Liver (tissue), 9 donors: ENCODE results near the gene ARHGEF2. TPM values are rescaled to one million over a fixed set of nuclear protein-coding genes. Genes with fewer than 3 reads are reported as not detected.
"Not testable (repeated sequence)": the region's sequence is repeated elsewhere in the genome, so short reads cannot be mapped to it uniquely, and the experiment has no call there.

Source experiments
- DNase-seq: peaks from one replicate; pipeline ENCODE4 v3.0.0-alpha.2; 2017; ENCODE audit warnings: low spot score
- H3K27ac ChIP-seq, 2 donors: one replicate each; pipeline ENCODE4 v1.7.0; 2013; ENCODE audit warnings: inconsistent platforms in 2 of 2, low read length in 2 of 2, control low read depth in 1 of 2, low read depth in 1 of 2, mild to moderate bottlenecking in 1 of 2
- H3K27me3 ChIP-seq, 4 donors: one replicate each; pipeline versions ENCODE4 v1.6.1 to v1.7.0; 2013; ENCODE audit warnings: low read length in 3 of 4, inconsistent platforms in 1 of 4, mild to moderate bottlenecking in 1 of 4, moderate library complexity in 1 of 4; ENCODE audit not compliant: control insufficient read depth in 4 of 4, insufficient read depth in 4 of 4
- H3K36me3 ChIP-seq, 4 donors: one replicate each; pipeline versions ENCODE4 v1.6.1 to v1.7.0; 2013; ENCODE audit warnings: low read length in 3 of 4, mild to moderate bottlenecking in 3 of 4, low read depth in 1 of 4, moderate library complexity in 1 of 4; ENCODE audit not compliant: control insufficient read depth in 4 of 4, insufficient read depth in 3 of 4
- H3K4me1 ChIP-seq, 4 donors: one replicate each; pipeline versions ENCODE4 v1.6.1 to v1.7.0; 2013; ENCODE audit warnings: low read length in 3 of 4, mild to moderate bottlenecking in 3 of 4, moderate library complexity in 1 of 4; ENCODE audit not compliant: control insufficient read depth in 4 of 4, insufficient read depth in 4 of 4
- H3K4me3 ChIP-seq, 3 donors: one replicate each; pipeline versions ENCODE4 v1.6.1 to v1.7.0; 2013; ENCODE audit warnings: low read length in 3 of 3, control low read depth in 1 of 3, low read depth in 1 of 3, mild to moderate bottlenecking in 1 of 3
- H3K9ac ChIP-seq, 2 donors: one replicate each; pipeline ENCODE4 v1.7.0; 2013; ENCODE audit warnings: low read length in 2 of 2, mild to moderate bottlenecking in 2 of 2, moderate library complexity in 2 of 2, control low read depth in 1 of 2, low read depth in 1 of 2
- H3K9me3 ChIP-seq, 4 donors: one replicate each; pipeline versions ENCODE4 v1.6.1 to v1.7.0; 2013; ENCODE audit warnings: low read length in 3 of 4; ENCODE audit not compliant: control insufficient read depth in 4 of 4
- ATF3 ChIP-seq: IDR thresholded peaks from 2 replicates; pipeline ENCODE4 v1.6.1; 2016; ENCODE audit warnings: antibody characterized with exemption
- CTCF ChIP-seq: fragments of 150-350 bp; IDR thresholded peaks from 2 replicates; pipeline ENCODE4 v1.5.1; 2017; ENCODE audit warnings: improper control_type of control experiment, low read depth, low read length; ENCODE audit not compliant: missing input control
- EGR1 ChIP-seq, 2 donors: IDR thresholded peaks; 2 replicates each; pipeline ENCODE4 v1.6.1; 2016 to 2018; ENCODE audit warnings: antibody characterized with exemption in 2 of 2, low read depth in 2 of 2
- FOXA1 ChIP-seq: IDR thresholded peaks from 2 replicates; pipeline ENCODE4 v1.6.1; 2016; ENCODE audit warnings: antibody characterized with exemption
- GABPA ChIP-seq, 2 donors: IDR thresholded peaks in 1 of 2; conservative IDR thresholded peaks in 1 of 2; 2 replicates each; pipeline ENCODE4 v1.6.1; 2016; ENCODE audit warnings: antibody characterized with exemption in 2 of 2, mild to moderate bottlenecking in 1 of 2, moderate library complexity in 1 of 2
- HNF4A ChIP-seq, 2 donors: conservative IDR thresholded peaks; 2 replicates each; pipeline ENCODE4 v1.6.1; 2016; ENCODE audit warnings: antibody characterized with exemption in 2 of 2, mild to moderate bottlenecking in 2 of 2
- HNF4G ChIP-seq: IDR thresholded peaks from 2 replicates; pipeline ENCODE4 v1.6.1; 2016; ENCODE audit warnings: antibody characterized with exemption
- JUND ChIP-seq, 2 donors: IDR thresholded peaks; 2 replicates each; pipeline ENCODE4 v1.6.1; 2016; ENCODE audit warnings: antibody characterized with exemption in 2 of 2
- MAX ChIP-seq: IDR thresholded peaks from 2 replicates; pipeline ENCODE4 v1.6.1; 2016; ENCODE audit warnings: antibody characterized with exemption
- NR2F2 ChIP-seq: IDR thresholded peaks from 2 replicates; pipeline ENCODE4 v1.6.1; 2016; ENCODE audit warnings: antibody characterized with exemption
- RAD21 ChIP-seq, 2 donors: IDR thresholded peaks; 2 replicates each; pipeline ENCODE4 v1.6.1; 2016; ENCODE audit warnings: antibody characterized with exemption in 2 of 2, mild to moderate bottlenecking in 2 of 2
- RXRA ChIP-seq, 2 donors: IDR thresholded peaks; 2 replicates each; pipeline ENCODE4 v1.6.1; 2017 to 2018; ENCODE audit warnings: antibody characterized with exemption in 2 of 2, mild to moderate bottlenecking in 1 of 2
- SP1 ChIP-seq: IDR thresholded peaks from 2 replicates; pipeline ENCODE4 v1.6.1; 2018; ENCODE audit warnings: antibody characterized with exemption, mild to moderate bottlenecking
- TAF1 ChIP-seq: conservative IDR thresholded peaks from 2 replicates; pipeline ENCODE4 v1.6.1; 2016; ENCODE audit warnings: antibody characterized with exemption, mild to moderate bottlenecking
- YY1 ChIP-seq: IDR thresholded peaks from 2 replicates; pipeline ENCODE4 v1.6.1; 2016; ENCODE audit warnings: antibody characterized with exemption, mild to moderate bottlenecking
- ZBTB33 ChIP-seq: IDR thresholded peaks from 2 replicates; pipeline ENCODE4 v1.6.1; 2016; ENCODE audit warnings: antibody characterized with exemption
- WGBS: extraction: QIAGEN DNeasy Blood & Tissue Kit; methylation state at CpG from one replicate; pipeline ENCODE4 v1.1.7; 2013; 5-methylcytosine and 5-hydroxymethylcytosine counted together
- polyA plus RNA-seq, 2 donors: library from polyadenylated mRNA; stranded (reverse) in 1 of 2; unstranded in 1 of 2; fragments of 200-250 nt in 1 of 2; fragments of >200 nt in 1 of 2; fragmentation: Nextera tagmentation in 1 of 2; extraction: Ambion mirVana in 1 of 2; gene quantifications; one replicate each; pipeline versions ENCODE4 v1.2.1 to v1.2.3, GENCODE V29; 2013 to 2015
- total RNA-seq, 2 donors: library from RNA; depleted of rRNA; stranded (reverse); fragments of >200 nt; gene quantifications; one replicate each; pipeline ENCODE4 v1.2.3, GENCODE V29; 2014
- TF ChIP-seq, protein P1 (sequence below): IDR thresholded peaks from 2 replicates; pipeline ENCODE4 v1.6.1; 2016; ENCODE audit warnings: antibody characterized with exemption, mild to moderate bottlenecking
- donor health status: healthy.
- donor health status: healthy.
- donor health status: healthy.
- donor health status: healthy.
- donor health status: healthy.

Gene ARHGEF2
- total and polyA plus RNA-seq, 4 donors: 3.2 to 59.1 (median 10.3) TPM

DNA sequence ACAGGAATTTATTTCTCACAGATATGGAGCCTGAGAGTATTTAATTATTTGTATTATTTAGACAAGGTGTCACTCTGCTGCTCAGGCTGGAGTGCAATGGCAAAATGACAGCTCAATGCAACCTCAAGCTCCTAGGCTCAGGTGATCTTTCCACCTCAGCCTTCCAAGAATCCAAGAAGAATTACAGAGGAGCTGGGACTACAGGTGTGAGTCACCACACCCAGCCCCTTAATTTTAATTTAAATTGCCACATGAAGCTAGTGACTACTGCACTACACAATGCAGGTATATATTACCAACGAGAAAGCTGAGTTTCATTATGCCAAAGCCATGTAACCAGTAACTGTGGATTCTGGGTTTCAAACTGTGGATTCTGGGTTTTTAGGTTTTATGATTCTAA is 46.3 kb downstream of the ARHGEF2 start:
- Histone ChIP-seq H3K27ac (no peak overlapping the region), H3K9ac (no peak overlapping the region), H3K36me3 (peaks cover 11 to 37% (median 34%) of the 10 kb centered on the region in 4 donors), H3K27me3 (no peaks in the 10 kb centered on the region), H3K4me1 (peaks cover 12 to 38% (median 24%) of the 10 kb centered on the region in 4 donors), H3K9me3 (no peaks in the 10 kb centered on the region), H3K4me3 (no peak overlapping the region)
- no peak for DNase-seq
- WGBS: 73% methylated on average over 1 of the region's 1 CpG
- TF ChIP-seq YY1 (no peak), MAX (no peak), JUND (IDR thresholded peaks at IDR 0.05) (no peak), FOXA1 (no peak), HNF4G (no peak), HNF4A (conservative IDR thresholded peaks at IDR 0.05) (no peak), ZBTB33 (no peak), NR2F2 (no peak), EGR1 (IDR thresholded peaks at IDR 0.05; ENCODE audit: low read depth in 2 of 2) (no peak)

GRCh38 chr1:155931332-155932038 is 46.9 kb downstream of the ARHGEF2 start:
- H3K36me3 ChIP-seq: peaks cover 15 to 43% (median 40%) of the 10 kb centered on the region in 4 donors
- no peak overlapping the region for H3K27ac ChIP-seq
- H3K9ac ChIP-seq: no peak overlapping the region
- 87% methylated on average over 7 of the region's 7 CpGs for WGBS
- no peak for TF ChIP-seq HNF4A (conservative IDR thresholded peaks at IDR 0.05)
- no peak for TF ChIP-seq ZBTB33
- no peak for TF ChIP-seq HNF4G
- TF ChIP-seq FOXA1: no peak
- TF ChIP-seq GABPA (IDR thresholded peaks at IDR 0.05 in 1 of 2, conservative IDR thresholded peaks at IDR 0.05 in 1 of 2): no peak
- TF ChIP-seq, protein P1, sequence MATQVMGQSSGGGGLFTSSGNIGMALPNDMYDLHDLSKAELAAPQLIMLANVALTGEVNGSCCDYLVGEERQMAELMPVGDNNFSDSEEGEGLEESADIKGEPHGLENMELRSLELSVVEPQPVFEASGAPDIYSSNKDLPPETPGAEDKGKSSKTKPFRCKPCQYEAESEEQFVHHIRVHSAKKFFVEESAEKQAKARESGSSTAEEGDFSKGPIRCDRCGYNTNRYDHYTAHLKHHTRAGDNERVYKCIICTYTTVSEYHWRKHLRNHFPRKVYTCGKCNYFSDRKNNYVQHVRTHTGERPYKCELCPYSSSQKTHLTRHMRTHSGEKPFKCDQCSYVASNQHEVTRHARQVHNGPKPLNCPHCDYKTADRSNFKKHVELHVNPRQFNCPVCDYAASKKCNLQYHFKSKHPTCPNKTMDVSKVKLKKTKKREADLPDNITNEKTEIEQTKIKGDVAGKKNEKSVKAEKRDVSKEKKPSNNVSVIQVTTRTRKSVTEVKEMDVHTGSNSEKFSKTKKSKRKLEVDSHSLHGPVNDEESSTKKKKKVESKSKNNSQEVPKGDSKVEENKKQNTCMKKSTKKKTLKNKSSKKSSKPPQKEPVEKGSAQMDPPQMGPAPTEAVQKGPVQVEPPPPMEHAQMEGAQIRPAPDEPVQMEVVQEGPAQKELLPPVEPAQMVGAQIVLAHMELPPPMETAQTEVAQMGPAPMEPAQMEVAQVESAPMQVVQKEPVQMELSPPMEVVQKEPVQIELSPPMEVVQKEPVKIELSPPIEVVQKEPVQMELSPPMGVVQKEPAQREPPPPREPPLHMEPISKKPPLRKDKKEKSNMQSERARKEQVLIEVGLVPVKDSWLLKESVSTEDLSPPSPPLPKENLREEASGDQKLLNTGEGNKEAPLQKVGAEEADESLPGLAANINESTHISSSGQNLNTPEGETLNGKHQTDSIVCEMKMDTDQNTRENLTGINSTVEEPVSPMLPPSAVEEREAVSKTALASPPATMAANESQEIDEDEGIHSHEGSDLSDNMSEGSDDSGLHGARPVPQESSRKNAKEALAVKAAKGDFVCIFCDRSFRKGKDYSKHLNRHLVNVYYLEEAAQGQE: no peak
- no peak for TF ChIP-seq EGR1 (IDR thresholded peaks at IDR 0.05; ENCODE audit: low read depth in 2 of 2)
- no peak for TF ChIP-seq YY1
- TF ChIP-seq ATF3: no peak
- TF ChIP-seq CTCF: no peak
- no peak for TF ChIP-seq RAD21 (IDR thresholded peaks at IDR 0.05)
- no peak for TF ChIP-seq SP1
- TF ChIP-seq JUND (IDR thresholded peaks at IDR 0.05): no peak
- no peak for TF ChIP-seq RXRA (IDR thresholded peaks at IDR 0.05)
- no peak for TF ChIP-seq NR2F2
- no peak for TF ChIP-seq TAF1
- DNase-seq: no peak
- no peaks in the 10 kb centered on the region for H3K27me3 ChIP-seq
- H3K4me1 ChIP-seq: peaks cover 12 to 38% (median 24%) of the 10 kb centered on the region in 4 donors
- no peak overlapping the region for H3K4me3 ChIP-seq
- no peaks in the 10 kb centered on the region for H3K9me3 ChIP-seq

- not testable (repeated sequence) for H3K27ac ChIP-seq, H3K9ac ChIP-seq, H3K9me3 ChIP-seq, DNase-seq, H3K4me3 ChIP-seq, H3K27me3 ChIP-seq
- peaks cover 18 to 49% (median 46%) of the 10 kb centered on the region in 4 donors for H3K36me3 ChIP-seq
- 85% methylated on average over 10 of the region's 10 CpGs for WGBS
- H3K4me1 ChIP-seq: peaks cover 12 to 38% (median 24%) of the 10 kb centered on the region in 4 donors
Observed at GRCh38 chr1:155930725-155931124, 47.6 kb downstream of the ARHGEF2 start.
